Activated CD4-positive, alpha-beta T cell treated with anti-CD3 and anti-CD28 coated beads, Interleukin-2, amount 50 U/mL, for 1 hour (primary cell): ENCODE data around the gene ACTR1A.

Experiments
- DNase-seq: peaks from one replicate; pipeline ENCODE4 v3.0.0-alpha.2; 2020

The ACTR1A gene

DNA sequence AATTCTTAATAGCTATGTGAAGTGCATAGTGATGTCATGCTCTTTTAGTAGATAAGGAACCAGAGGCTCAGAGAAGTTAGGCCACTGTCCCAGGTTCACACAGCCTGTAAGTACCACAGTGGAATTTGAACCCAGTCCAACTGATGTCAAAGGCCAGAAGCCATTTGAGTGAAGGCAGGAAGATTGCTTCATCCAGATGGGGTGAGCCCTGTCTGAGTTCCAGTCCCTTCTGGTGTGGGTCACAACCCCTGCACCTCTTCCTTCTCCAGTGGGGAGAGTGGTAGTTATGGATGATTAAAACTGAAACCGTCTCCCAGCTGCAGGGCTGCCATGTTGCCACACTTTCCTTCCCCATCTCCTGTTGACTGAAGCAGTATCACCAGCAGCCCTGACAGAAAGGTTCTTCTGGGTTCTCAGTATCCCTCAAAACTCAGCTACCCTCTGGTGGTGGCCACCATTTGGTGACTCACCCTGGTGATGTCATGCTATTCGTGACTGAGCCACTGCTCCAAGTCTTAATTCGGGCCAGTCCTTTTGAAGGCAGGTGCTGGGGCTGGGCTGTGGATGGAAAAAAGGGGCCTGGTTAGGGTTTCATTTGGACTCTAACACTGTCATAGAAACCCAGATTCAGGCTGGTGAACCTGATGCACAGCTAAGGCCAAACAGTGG, 49.7 kb downstream of the ACTR1A start:
- no peak for DNase-seq

DNA sequence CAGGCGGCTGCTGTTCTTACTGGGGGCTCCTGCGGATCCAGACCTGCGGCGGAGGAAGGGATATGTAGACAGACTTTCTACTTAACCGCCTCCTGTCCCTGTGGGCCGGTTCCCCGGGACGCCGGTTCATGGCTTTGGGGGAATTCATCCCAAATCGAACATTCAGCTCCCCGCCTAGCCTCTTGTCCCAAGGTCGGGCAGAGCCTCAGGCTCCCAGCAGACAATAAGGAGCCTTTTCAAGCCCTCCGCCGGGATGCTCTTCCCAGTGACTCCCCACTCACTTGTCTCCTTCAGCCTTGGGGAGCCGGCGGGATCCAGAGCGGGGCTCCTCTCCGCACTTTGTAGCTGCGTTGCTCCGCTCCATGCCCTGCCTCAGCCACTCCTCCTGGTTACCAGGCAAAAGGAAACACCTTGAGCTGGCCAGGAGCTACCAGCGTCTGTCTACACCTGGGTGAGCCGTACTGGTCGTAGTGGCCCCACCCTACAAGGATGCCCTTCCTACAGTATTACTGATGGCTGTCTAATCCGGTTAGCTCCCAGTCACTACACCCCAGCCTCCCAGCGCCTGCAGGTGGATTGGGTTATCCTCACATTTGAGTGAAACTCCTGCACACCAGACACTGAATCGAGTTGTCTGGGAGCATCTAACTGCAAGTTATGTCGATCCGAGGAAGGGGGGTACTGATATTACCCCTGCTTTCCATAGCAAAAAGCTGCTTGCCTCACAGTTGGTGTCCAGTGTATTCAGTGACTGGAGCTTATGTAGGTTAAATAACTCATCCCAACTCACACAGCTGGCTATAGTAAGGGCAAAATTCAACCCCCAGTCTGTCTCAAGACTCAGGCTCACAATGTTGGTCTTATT, 51.2 kb downstream of the ACTR1A start, which contains the start of gene C10orf95:
Gene C10orf95 (minus strand): TSS at position 439 of the 865 bp plus-strand sequence. CDS start 450 bp downstream, outside the sequence.
- no peak for DNase-seq

- DNase-seq: peak; percentile 83
Measured at GRCh38 chr10:102450374-102451104, 52.0 kb downstream of the ACTR1A start.

- DNase-seq: no peak
Measured at GRCh38 chr10:102450124-102450373, 52.5 kb downstream of the ACTR1A start.

GRCh38 chr10:102449321-102450123, 53.0 kb downstream of the ACTR1A start:
- peak; percentile 84 for DNase-seq

DNA sequence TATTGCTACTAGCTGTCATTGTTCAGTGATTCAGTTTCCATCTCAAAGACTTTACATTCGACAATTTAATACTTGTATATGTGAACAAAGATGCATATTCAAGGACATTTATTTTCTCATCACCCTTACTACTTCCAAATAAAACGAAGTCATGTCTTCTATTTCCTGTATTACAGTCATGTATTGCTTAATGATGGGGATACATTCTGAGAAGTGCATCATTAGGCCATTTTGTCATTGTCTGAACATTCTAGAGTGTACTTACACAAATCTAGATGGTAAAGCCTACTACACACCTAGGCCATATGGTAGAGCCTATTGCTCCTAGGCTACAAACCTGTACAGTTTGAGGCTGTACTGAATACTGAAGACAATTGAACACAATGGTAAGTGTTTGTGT, 57.7 kb downstream of the ACTR1A start:
- DNase-seq: no peak

DNA sequence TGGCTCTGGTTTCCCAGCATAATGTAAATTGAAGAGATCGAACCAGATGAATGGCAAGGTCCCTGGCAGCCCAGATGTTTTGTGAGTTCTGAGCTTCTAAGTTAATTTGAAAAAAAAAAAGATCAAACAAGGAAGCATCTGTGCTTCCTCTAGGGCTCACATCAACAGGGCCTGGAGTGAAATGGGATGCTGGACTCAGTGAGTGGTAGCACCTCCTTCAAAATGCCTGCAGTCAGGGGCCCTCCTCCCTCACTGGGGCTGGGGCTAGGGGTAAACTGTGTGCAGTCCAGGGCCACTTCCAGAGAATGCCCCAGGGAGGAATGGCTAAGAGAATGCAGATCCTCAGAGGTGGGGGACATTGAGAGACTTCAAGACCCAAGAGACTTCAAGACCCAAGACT, 64.1 kb downstream of the ACTR1A start:
- no peak for DNase-seq

GRCh38 chr10:102437515-102437914, 65.0 kb downstream of the ACTR1A start:
- DNase-seq: no peak

- DNase-seq: no peak
Measured at GRCh38 chr10:102436312-102436711, 66.2 kb downstream of the ACTR1A start.

- DNase-seq: no peak
Measured at GRCh38 chr10:102435529-102436233, 66.8 kb downstream of the ACTR1A start.

DNA sequence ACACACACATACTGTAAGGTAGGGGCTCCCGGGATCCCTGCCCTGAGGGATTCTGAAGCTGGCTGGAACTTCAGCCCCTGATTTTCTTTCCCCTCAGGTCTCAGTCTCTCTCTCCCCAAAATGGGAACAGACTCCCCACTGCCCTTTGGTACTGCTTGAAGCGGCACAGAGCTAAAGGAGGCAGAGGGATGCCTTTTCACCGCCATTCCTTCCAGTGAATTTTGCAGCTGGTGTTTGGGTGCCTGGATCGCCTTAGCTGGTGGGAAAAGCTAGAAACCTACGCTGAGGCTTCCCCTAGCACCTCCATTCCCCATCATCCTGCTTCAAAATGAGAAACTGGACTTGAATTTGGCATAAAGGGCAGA, 67.4 kb downstream of the ACTR1A start:
- DNase-seq: no peak

- no peak for DNase-seq
Measured at GRCh38 chr10:102434394-102435132, 67.9 kb downstream of the ACTR1A start.

GRCh38 chr10:102433619-102434046, 68.9 kb downstream of the ACTR1A start:
- no peak for DNase-seq

DNA sequence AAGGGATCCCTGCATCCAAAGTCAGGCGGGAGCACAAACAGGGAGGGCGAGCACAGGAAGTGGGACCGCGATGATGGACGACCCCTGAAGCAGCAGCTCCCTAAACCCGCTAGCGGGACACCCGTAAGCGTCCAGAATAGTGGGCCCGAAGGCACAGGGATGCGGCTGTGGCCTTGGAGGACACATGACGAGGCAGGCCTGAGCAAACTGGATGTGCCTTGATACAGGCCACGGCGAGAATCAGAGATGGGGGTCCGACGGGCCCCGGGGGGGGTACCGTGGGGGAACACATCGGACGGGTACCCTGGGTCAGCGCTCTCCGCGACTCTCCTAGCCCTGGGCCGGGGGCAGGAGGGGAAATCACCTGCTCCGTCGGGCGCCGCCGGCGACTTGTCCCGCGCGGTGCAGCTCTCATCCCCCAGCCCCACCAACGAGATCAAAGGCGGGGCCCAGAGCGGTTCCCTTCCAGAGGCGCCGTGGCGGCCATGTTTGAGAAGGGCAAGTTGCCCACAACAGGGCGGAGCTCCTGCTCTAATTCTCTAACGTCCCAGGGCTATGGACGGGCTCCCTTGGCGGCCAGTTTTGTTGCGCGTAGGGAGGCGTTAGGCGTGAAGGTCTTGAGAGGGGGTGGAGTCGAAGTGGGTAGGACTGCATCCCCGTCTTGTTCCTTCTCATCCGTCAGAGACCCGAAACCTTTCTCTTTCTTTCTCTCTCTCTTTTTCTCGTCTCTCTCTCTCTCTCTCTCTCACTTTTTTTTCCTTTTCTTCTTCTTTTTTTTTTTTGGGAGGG, 70.2 kb downstream of the ACTR1A start, which contains the start of gene CUEDC2:
Gene CUEDC2 (minus strand): TSS at position 413 of the 789 bp plus-strand sequence. CDS start 7,386 bp downstream, outside the sequence.
- peak; percentile 96 for DNase-seq

DNA sequence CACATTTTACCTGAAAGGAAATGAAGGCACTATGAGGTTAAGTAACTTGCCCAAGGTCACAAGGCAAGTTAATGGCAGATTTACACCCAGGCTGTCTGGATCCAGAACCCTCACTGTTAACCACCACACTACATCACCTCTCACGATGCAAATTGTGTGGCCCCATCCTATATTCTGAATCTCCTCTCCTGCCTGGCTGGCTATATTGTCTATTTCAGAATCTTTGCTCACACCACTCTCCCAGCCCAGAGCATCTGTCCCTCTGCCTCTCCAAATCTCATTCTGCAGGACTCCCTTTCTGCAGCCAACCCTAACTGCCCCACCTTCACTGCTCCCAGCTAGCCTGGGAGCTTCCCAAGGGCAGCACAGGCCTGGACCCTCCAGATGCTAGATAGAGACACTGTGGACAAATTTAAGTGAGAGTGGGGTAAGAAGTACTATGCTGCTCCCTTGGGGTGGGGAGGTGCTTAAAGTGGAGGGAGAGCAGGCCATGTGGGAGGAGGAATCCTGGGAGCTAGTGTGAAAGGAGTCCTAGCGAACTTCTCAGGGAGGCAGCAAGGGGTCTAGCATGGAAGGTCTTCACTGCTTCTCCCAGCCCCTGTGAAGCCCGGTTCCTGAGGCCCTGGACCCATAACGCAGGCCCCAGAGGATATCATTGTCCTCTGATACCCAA, 70.9 kb downstream of the ACTR1A start:
- DNase-seq: no peak

- no peak for DNase-seq
Measured at GRCh38 chr10:102429468-102429867, 73.0 kb downstream of the ACTR1A start.
